ENCODE data around the gene RIN3. TPM values are rescaled to one million over a fixed set of nuclear protein-coding genes. Genes with fewer than 3 reads are reported as not detected.

Gene RIN3
- total RNA-seq, 4 donors from 2014 or later = 13.5 to 22.2 (median 16.2) TPM

GRCh38 chr14:92694807-92695206, 181.2 kb downstream of the RIN3 start:
- Histone ChIP-seq H3K4me1 (peaks cover 0 to 16% (median 9%) of the 10 kb centered on the region in 3 donors), H3K9me3 (no peaks in the 10 kb centered on the region), H3K27ac (no peak overlapping the region), H3K27me3 (peaks cover 4% of the 10 kb centered on the region), H3K4me3 (no peak overlapping the region), H3K36me3 (no peaks in the 10 kb centered on the region)
- no peak for TF ChIP-seq POLR2AphosphoS5 (IDR thresholded peaks at IDR 0.05)
- TF ChIP-seq POLR2A (IDR thresholded peaks at IDR 0.05) = no peak
- TF ChIP-seq CTCF (IDR thresholded peaks at IDR 0.05) = no peak
- no peak for TF ChIP-seq EP300 (IDR thresholded peaks at IDR 0.05)
- no peak for ATAC-seq
- 43 to 60% methylated on average over 1 to 3 of the region's 5 CpGs for WGBS, 2 donors (ENCODE audit: low coverage in 1 of 2)

GRCh38 chr14:92695562-92695961, 182.0 kb downstream of the RIN3 start:
- no peaks in the 10 kb centered on the region for H3K9me3 ChIP-seq
- no peak overlapping the region for H3K4me3 ChIP-seq
- peaks cover 0 to 16% (median 9%) of the 10 kb centered on the region in 3 donors for H3K4me1 ChIP-seq
- no peak overlapping the region for H3K27ac ChIP-seq
- peaks cover 4% of the 10 kb centered on the region for H3K27me3 ChIP-seq
- no peaks in the 10 kb centered on the region for H3K36me3 ChIP-seq
- TF ChIP-seq POLR2A (IDR thresholded peaks at IDR 0.05) (no peak), CTCF (IDR thresholded peaks at IDR 0.05) (no peak), EP300 (IDR thresholded peaks at IDR 0.05) (no peak)
- WGBS, 2 donors (ENCODE audit: low coverage in 1 of 2) = 92 to 100% methylated on average over 1 of the region's 1 CpG
- ATAC-seq = no peak

DNA sequence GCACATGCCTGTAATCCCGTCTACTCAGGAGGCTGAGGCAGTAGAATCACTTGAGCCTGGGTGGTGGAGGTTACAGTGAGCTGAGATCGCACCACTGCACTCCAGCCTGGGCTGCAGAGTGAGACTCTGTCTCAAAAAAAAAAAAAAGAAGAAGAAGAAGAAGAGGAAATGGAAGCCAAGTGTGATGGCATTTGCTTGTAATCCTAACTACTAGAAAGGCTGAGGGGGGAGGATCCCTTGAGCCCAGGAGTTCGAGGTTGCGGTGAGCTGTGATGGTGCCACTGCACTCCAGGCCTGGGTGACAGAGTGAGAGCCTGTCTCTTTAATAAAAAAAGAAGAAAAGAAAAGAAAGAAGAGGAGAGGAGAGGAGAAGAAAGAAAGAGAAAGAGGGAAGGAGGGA, 182.8 kb downstream of the RIN3 start:
- ATAC-seq = no peak
- H3K4me1 ChIP-seq = peaks cover 0 to 16% (median 9%) of the 10 kb centered on the region in 3 donors
- peaks cover 4% of the 10 kb centered on the region for H3K27me3 ChIP-seq
- H3K4me3 ChIP-seq = no peak overlapping the region
- H3K36me3 ChIP-seq = no peaks in the 10 kb centered on the region
- 60 to 83% methylated on average over 2 to 3 of the region's 4 CpGs for WGBS, 2 donors (ENCODE audit: low coverage in 1 of 2)
- H3K9me3 ChIP-seq = no peaks in the 10 kb centered on the region
- no peak overlapping the region for H3K27ac ChIP-seq
- TF ChIP-seq POLR2A (IDR thresholded peaks at IDR 0.05) = no peak
- no peak for TF ChIP-seq EP300 (IDR thresholded peaks at IDR 0.05)
- no peak for TF ChIP-seq POLR2AphosphoS5 (IDR thresholded peaks at IDR 0.05)
- no peak for TF ChIP-seq CTCF (IDR thresholded peaks at IDR 0.05)

- no peak for TF ChIP-seq EP300 (IDR thresholded peaks at IDR 0.05)
- TF ChIP-seq POLR2A (IDR thresholded peaks at IDR 0.05) = no peak
- TF ChIP-seq POLR2AphosphoS5 (IDR thresholded peaks at IDR 0.05) = no peak
- no peak for TF ChIP-seq CTCF (IDR thresholded peaks at IDR 0.05)
- no peaks in the 10 kb centered on the region for H3K9me3 ChIP-seq
- no peak overlapping the region for H3K27ac ChIP-seq
- peaks cover 0 to 10% of the 10 kb centered on the region in 2 donors for H3K36me3 ChIP-seq
- H3K4me3 ChIP-seq = no peak overlapping the region
- H3K27me3 ChIP-seq = peaks cover 4% of the 10 kb centered on the region
- no peak for ATAC-seq
- peaks cover 0 to under 1% (median 0%) of the 10 kb centered on the region in 3 donors for H3K4me1 ChIP-seq
These were observed 184.8 kb downstream of the RIN3 start for GRCh38 chr14:92698393-92698792.

- Histone ChIP-seq H3K4me1 (no peaks in the 10 kb centered on the region), H3K27me3 (peaks cover 4% of the 10 kb centered on the region), H3K9me3 (no peaks in the 10 kb centered on the region), H3K27ac (no peak overlapping the region), H3K4me3 (no peak overlapping the region), H3K36me3 (peaks cover 0 to 45% of the 10 kb centered on the region in 2 donors)
- no peak for TF ChIP-seq POLR2A (IDR thresholded peaks at IDR 0.05)
- no peak for TF ChIP-seq POLR2AphosphoS5 (IDR thresholded peaks at IDR 0.05)
- TF ChIP-seq CTCF (IDR thresholded peaks at IDR 0.05) = no peak
- TF ChIP-seq EP300 (IDR thresholded peaks at IDR 0.05) = no peak
- no peak for ATAC-seq
- 93 to 100% methylated on average over 2 to 6 of the region's 10 CpGs for WGBS, 2 donors (ENCODE audit: low coverage in 1 of 2)
These were observed 188.2 kb downstream of the RIN3 start for GRCh38 chr14:92701826-92702225.

Data from gastroesophageal sphincter (tissue), 4 donors.